Mucosa of rectum (tissue), 2 donors: ENCODE results near the gene VPREB3.

Source experiments
- H3K27ac ChIP-seq, 2 donors: one replicate each; pipeline ENCODE4 v1.7.0; 2013; ENCODE audit warnings: inconsistent platforms in 2 of 2, low read depth in 2 of 2, low read length in 2 of 2
- H3K27me3 ChIP-seq, 2 donors: one replicate each; pipeline ENCODE4 v1.7.0; 2013; ENCODE audit warnings: low read length in 2 of 2; ENCODE audit not compliant: control insufficient read depth in 2 of 2, insufficient read depth in 2 of 2
- H3K36me3 ChIP-seq, 2 donors: one replicate each; pipeline ENCODE4 v1.7.0; 2013; ENCODE audit warnings: low read length in 2 of 2; ENCODE audit not compliant: control insufficient read depth in 2 of 2, insufficient read depth in 2 of 2
- H3K4me1 ChIP-seq, 2 donors: one replicate each; pipeline ENCODE4 v1.7.0; 2013; ENCODE audit warnings: low read length in 2 of 2, mild to moderate bottlenecking in 1 of 2; ENCODE audit not compliant: control insufficient read depth in 2 of 2, insufficient read depth in 2 of 2
- H3K4me3 ChIP-seq, 2 donors: one replicate each; pipeline ENCODE4 v1.7.0; 2013; ENCODE audit warnings: low read length in 2 of 2
- H3K9ac ChIP-seq, 2 donors: one replicate each; pipeline ENCODE4 v1.7.0; 2013; ENCODE audit warnings: low read length in 2 of 2, low read depth in 1 of 2, mild to moderate bottlenecking in 1 of 2
- H3K9me3 ChIP-seq, 2 donors: one replicate each; pipeline ENCODE4 v1.7.0; 2013; ENCODE audit warnings: low read length in 2 of 2; ENCODE audit not compliant: control insufficient read depth in 2 of 2
- donor health status: healthy.
- donor health status: Normal muscosa, but diverticular disease.

Gene VPREB3

GRCh38 chr22:23782703-23783102, 28.5 kb upstream of the VPREB3 start:
- Histone ChIP-seq H3K27me3 (no peaks in the 10 kb centered on the region), H3K9ac (no peak overlapping the region), H3K36me3 (no peaks in the 10 kb centered on the region), H3K27ac (no peak overlapping the region), H3K4me1 (peaks cover 17 to 23% of the 10 kb centered on the region in 2 donors), H3K9me3 (no peaks in the 10 kb centered on the region), H3K4me3 (no peak overlapping the region)

DNA sequence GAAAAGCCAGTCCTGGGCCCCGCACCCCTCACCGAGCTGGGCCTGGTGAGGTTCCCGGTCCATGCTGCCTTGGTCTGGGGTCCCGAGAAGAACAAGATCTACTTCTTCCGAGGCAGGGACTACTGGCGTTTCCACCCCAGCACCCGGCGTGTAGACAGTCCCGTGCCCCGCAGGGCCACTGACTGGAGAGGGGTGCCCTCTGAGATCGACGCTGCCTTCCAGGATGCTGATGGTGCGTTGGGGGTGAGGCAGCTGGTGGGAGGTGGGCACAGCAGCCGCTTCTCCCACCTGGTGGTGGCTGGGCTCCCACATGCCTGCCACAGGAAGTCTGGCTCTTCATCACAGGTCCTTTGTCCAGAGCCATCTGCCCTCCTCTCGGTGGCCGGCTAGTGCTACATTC, 28.0 kb upstream of the VPREB3 start:
- no peak overlapping the region for H3K4me3 ChIP-seq
- no peaks in the 10 kb centered on the region for H3K9me3 ChIP-seq
- no peak overlapping the region for H3K9ac ChIP-seq
- H3K36me3 ChIP-seq = no peaks in the 10 kb centered on the region
- H3K27ac ChIP-seq = no peak overlapping the region
- H3K27me3 ChIP-seq = no peaks in the 10 kb centered on the region
- H3K4me1 ChIP-seq = peaks cover 17 to 19% of the 10 kb centered on the region in 2 donors

- no peaks in the 10 kb centered on the region for H3K27me3 ChIP-seq
- H3K4me3 ChIP-seq = no peak overlapping the region
- H3K36me3 ChIP-seq = no peaks in the 10 kb centered on the region
- H3K9ac ChIP-seq = no peak overlapping the region
- peaks cover 16 to 19% of the 10 kb centered on the region in 2 donors for H3K4me1 ChIP-seq
- no peaks in the 10 kb centered on the region for H3K9me3 ChIP-seq
- H3K27ac ChIP-seq = no peak overlapping the region
Measured at GRCh38 chr22:23781511-23782183, 27.4 kb upstream of the VPREB3 start.

DNA sequence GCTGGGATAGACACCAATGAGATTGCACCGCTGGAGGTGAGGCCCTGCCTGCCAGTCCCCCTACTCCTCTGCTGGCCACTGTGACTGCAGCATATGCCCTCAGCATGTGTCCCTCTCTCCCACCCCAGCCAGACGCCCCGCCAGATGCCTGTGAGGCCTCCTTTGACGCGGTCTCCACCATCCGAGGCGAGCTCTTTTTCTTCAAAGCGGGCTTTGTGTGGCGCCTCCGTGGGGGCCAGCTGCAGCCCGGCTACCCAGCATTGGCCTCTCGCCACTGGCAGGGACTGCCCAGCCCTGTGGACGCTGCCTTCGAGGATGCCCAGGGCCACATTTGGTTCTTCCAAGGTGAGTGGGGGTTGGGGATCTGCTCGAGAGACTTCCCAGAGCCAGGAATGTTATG, 26.8 kb upstream of the VPREB3 start:
- Histone ChIP-seq H3K9ac (no peak overlapping the region), H3K4me3 (no peak overlapping the region), H3K4me1 (peaks cover 11 to 13% of the 10 kb centered on the region in 2 donors), H3K36me3 (no peaks in the 10 kb centered on the region), H3K27me3 (no peaks in the 10 kb centered on the region), H3K9me3 (no peaks in the 10 kb centered on the region), H3K27ac (no peak overlapping the region)

- no peak overlapping the region for H3K9ac ChIP-seq
- H3K4me1 ChIP-seq = peaks cover 10 to 13% of the 10 kb centered on the region in 2 donors
- H3K9me3 ChIP-seq = no peaks in the 10 kb centered on the region
- H3K36me3 ChIP-seq = no peaks in the 10 kb centered on the region
- no peaks in the 10 kb centered on the region for H3K27me3 ChIP-seq
- H3K27ac ChIP-seq = no peak overlapping the region
- no peak overlapping the region for H3K4me3 ChIP-seq
Measured at GRCh38 chr22:23780146-23780748, 26.0 kb upstream of the VPREB3 start.

DNA sequence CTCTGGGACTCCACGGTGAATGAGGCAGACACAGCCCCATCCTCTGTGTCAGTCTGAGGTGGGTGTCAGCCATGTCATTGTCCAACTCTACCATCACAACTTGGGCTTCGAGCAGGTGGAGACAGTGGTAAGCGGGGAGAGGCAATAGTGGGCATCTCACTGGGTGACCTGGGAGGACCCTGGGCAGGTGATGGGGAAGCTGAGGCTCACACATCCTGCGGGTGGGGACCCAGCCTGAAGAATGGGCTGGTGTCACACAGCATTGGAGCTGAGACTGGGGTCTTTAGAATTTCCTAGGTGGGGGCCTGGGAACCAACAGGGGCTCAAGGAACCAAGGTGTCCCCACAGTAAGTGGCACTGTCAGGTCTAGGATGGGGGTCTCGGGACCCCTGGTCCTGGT, 25.5 kb upstream of the VPREB3 start:
- Histone ChIP-seq H3K9ac (no peak overlapping the region), H3K4me3 (no peak overlapping the region), H3K36me3 (no peaks in the 10 kb centered on the region), H3K4me1 (peaks cover 12 to 15% of the 10 kb centered on the region in 2 donors), H3K27ac (no peak overlapping the region), H3K27me3 (no peaks in the 10 kb centered on the region), H3K9me3 (no peaks in the 10 kb centered on the region)

- Histone ChIP-seq H3K4me3 (no peak overlapping the region), H3K9ac (no peak overlapping the region), H3K9me3 (no peaks in the 10 kb centered on the region), H3K27ac (no peak overlapping the region), H3K27me3 (no peaks in the 10 kb centered on the region), H3K4me1 (peaks cover 12 to 13% of the 10 kb centered on the region in 2 donors), H3K36me3 (no peaks in the 10 kb centered on the region)
Measured at GRCh38 chr22:23779083-23779482, 24.9 kb upstream of the VPREB3 start.

DNA sequence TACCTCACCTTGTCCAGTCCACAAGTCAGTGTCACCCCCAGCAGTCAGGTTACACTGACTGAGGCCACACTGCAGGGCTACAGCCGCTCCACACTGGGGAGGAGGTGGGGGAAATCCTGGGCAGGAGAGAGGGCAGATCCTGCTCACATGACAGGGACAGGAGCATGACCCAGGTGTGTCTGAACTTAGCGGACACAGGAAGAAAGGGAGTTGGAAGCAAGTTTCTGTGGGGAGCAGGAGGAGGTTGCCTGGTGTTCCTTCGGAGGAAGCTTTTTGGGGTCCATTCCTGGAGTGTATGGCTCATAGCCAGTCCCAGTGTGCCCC, 24.3 kb upstream of the VPREB3 start:
- H3K27me3 ChIP-seq = peaks cover 0 to 1% of the 10 kb centered on the region in 2 donors
- peaks cover 8 to 9% of the 10 kb centered on the region in 2 donors for H3K4me1 ChIP-seq
- H3K36me3 ChIP-seq = no peaks in the 10 kb centered on the region
- no peak overlapping the region for H3K27ac ChIP-seq
- H3K9ac ChIP-seq = no peak overlapping the region
- H3K9me3 ChIP-seq = no peaks in the 10 kb centered on the region
- H3K4me3 ChIP-seq = no peak overlapping the region

GRCh38 chr22:23777776-23778576, 23.8 kb upstream of the VPREB3 start:
- Histone ChIP-seq H3K9me3 (no peaks in the 10 kb centered on the region), H3K4me3 (no peak overlapping the region), H3K9ac (no peak overlapping the region)

DNA sequence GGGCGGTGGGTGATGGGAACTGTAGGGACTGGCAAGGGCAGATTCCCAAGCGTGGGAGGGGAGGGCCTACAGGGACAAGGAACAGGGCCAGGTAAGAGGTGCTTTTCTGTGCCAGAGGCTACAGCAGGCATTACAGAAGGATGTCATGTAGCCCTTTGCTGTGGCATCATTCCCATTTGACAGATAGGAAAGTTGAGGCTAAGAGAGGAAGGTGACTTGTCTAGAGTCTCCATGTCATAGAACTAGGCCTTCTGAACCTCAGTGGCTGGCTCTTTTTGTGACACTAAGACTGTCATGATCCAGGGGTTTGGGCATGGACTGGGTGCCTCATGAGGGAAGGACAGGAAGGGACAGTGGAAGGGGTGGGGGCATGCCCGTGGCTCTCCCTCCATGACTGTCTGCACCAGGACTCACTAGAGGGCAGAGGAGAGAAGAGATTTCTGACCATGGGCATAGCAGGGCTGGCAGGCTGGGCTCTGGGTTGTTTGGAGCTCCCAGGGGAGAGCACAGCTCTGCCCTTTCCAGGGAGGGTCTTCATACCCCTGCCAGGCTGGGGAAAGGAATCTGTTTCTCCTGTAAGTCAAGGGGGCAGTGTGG, 21.7 kb upstream of the VPREB3 start:
- H3K4me1 ChIP-seq = peaks cover 18 to 20% of the 10 kb centered on the region in 2 donors
- no peak overlapping the region for H3K4me3 ChIP-seq
- no peak overlapping the region for H3K27ac ChIP-seq

More at GRCh38 chr22:23777776-23778576, 23.8 kb upstream of the VPREB3 start:
- Histone ChIP-seq H3K36me3 (no peaks in the 10 kb centered on the region), H3K27me3 (peaks cover 0 to 5% of the 10 kb centered on the region in 2 donors), H3K27ac (no peak overlapping the region), H3K4me1 (peaks cover 9 to 12% of the 10 kb centered on the region in 2 donors)

More for the DNA sequence above, 21.7 kb upstream of the VPREB3 start:
- no peaks in the 10 kb centered on the region for H3K9me3 ChIP-seq
- H3K9ac ChIP-seq = no peak overlapping the region
- H3K36me3 ChIP-seq = no peaks in the 10 kb centered on the region
- H3K27me3 ChIP-seq = peaks cover 0 to 6% of the 10 kb centered on the region in 2 donors
